ENCODE results near the gene LMBR1.

The LMBR1 gene

DNA sequence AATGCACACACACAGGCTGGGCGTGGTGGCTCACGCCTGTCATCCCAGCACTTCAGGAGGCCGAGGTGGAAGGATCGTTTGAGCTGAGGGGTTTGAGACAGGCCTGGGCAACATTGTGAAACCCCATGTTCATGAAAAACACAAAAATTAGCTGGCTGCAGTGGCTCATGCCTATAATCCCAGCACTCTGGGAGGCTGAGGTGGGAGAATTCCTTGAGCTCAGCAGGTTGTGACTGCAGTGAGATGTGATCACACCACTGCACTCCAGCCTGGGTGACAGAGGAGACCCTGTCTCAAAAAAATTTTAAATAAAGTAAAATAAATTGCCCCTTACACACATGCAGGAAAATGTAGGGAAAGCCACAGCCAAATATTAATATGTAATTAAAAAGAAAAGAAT lies 208.3 kb downstream of the LMBR1 start:
- TF ChIP-seq YY1 (IDR thresholded peaks at IDR 0.05; ENCODE audit: low read depth) (no peak), CEBPB (IDR thresholded peaks at IDR 0.05) (no peak), EP300 (IDR thresholded peaks at IDR 0.05; ENCODE audit: borderline replicate concordance) (no peak), TAF1 (IDR thresholded peaks at IDR 0.05; ENCODE audit: low read depth) (no peak), RAD21 (IDR thresholded peaks at IDR 0.05; ENCODE audit: low read depth) (no peak), ZBTB7A (IDR thresholded peaks at IDR 0.05; ENCODE audit: low read depth) (no peak), TCF12 (IDR thresholded peaks at IDR 0.05; ENCODE audit: low read depth) (no peak), FOXM1 (IDR thresholded peaks at IDR 0.05; ENCODE audit: borderline replicate concordance, low read depth) (no peak), NFIC (IDR thresholded peaks at IDR 0.05) (no peak), EGR1 (IDR thresholded peaks at IDR 0.05) (no peak)
- TF ChIP-seq, protein P1, sequence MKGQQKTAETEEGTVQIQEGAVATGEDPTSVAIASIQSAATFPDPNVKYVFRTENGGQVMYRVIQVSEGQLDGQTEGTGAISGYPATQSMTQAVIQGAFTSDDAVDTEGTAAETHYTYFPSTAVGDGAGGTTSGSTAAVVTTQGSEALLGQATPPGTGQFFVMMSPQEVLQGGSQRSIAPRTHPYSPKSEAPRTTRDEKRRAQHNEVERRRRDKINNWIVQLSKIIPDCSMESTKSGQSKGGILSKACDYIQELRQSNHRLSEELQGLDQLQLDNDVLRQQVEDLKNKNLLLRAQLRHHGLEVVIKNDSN (IDR thresholded peaks at IDR 0.05): no peak

- TF ChIP-seq EGR1 (IDR thresholded peaks at IDR 0.05) (no peak), CEBPB (IDR thresholded peaks at IDR 0.05) (no peak), NFIC (IDR thresholded peaks at IDR 0.05) (no peak), TAF1 (IDR thresholded peaks at IDR 0.05; ENCODE audit: low read depth) (no peak), FOXM1 (IDR thresholded peaks at IDR 0.05; ENCODE audit: borderline replicate concordance, low read depth) (no peak), MAX (IDR thresholded peaks at IDR 0.05) (no peak), TEAD4 (IDR thresholded peaks at IDR 0.05) (no peak), YY1 (IDR thresholded peaks at IDR 0.05; ENCODE audit: low read depth) (no peak), CREB1 (IDR thresholded peaks at IDR 0.05; ENCODE audit: low read depth) (no peak), EP300 (IDR thresholded peaks at IDR 0.05; ENCODE audit: borderline replicate concordance) (no peak), ZBTB7A (IDR thresholded peaks at IDR 0.05; ENCODE audit: low read depth) (no peak), TCF12 (IDR thresholded peaks at IDR 0.05; ENCODE audit: low read depth) (no peak), RAD21 (IDR thresholded peaks at IDR 0.05; ENCODE audit: low read depth) (no peak)
- TF ChIP-seq, protein P1 (IDR thresholded peaks at IDR 0.05): no peak
- TF ChIP-seq, protein P2, sequence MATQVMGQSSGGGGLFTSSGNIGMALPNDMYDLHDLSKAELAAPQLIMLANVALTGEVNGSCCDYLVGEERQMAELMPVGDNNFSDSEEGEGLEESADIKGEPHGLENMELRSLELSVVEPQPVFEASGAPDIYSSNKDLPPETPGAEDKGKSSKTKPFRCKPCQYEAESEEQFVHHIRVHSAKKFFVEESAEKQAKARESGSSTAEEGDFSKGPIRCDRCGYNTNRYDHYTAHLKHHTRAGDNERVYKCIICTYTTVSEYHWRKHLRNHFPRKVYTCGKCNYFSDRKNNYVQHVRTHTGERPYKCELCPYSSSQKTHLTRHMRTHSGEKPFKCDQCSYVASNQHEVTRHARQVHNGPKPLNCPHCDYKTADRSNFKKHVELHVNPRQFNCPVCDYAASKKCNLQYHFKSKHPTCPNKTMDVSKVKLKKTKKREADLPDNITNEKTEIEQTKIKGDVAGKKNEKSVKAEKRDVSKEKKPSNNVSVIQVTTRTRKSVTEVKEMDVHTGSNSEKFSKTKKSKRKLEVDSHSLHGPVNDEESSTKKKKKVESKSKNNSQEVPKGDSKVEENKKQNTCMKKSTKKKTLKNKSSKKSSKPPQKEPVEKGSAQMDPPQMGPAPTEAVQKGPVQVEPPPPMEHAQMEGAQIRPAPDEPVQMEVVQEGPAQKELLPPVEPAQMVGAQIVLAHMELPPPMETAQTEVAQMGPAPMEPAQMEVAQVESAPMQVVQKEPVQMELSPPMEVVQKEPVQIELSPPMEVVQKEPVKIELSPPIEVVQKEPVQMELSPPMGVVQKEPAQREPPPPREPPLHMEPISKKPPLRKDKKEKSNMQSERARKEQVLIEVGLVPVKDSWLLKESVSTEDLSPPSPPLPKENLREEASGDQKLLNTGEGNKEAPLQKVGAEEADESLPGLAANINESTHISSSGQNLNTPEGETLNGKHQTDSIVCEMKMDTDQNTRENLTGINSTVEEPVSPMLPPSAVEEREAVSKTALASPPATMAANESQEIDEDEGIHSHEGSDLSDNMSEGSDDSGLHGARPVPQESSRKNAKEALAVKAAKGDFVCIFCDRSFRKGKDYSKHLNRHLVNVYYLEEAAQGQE (IDR thresholded peaks at IDR 0.05; ENCODE audit: low read depth): no peak
These were observed 208.7 kb downstream of the LMBR1 start for GRCh38 chr7:156684251-156684650.

GRCh38 chr7:156682928-156683327 lies 210.1 kb downstream of the LMBR1 start:
- TF ChIP-seq, protein P1 (IDR thresholded peaks at IDR 0.05): no peak
- TF ChIP-seq, protein P2 (IDR thresholded peaks at IDR 0.05; ENCODE audit: low read depth): no peak
- TF ChIP-seq RAD21 (IDR thresholded peaks at IDR 0.05; ENCODE audit: low read depth) (no peak), EGR1 (IDR thresholded peaks at IDR 0.05) (no peak), CEBPB (IDR thresholded peaks at IDR 0.05) (no peak), EP300 (IDR thresholded peaks at IDR 0.05; ENCODE audit: borderline replicate concordance) (no peak), NFIC (IDR thresholded peaks at IDR 0.05) (no peak), YY1 (IDR thresholded peaks at IDR 0.05; ENCODE audit: low read depth) (no peak), MAX (IDR thresholded peaks at IDR 0.05) (no peak), CREB1 (IDR thresholded peaks at IDR 0.05; ENCODE audit: low read depth) (no peak), TEAD4 (IDR thresholded peaks at IDR 0.05) (no peak), TAF1 (IDR thresholded peaks at IDR 0.05; ENCODE audit: low read depth) (no peak), FOXM1 (IDR thresholded peaks at IDR 0.05; ENCODE audit: borderline replicate concordance, low read depth) (no peak), TCF12 (IDR thresholded peaks at IDR 0.05; ENCODE audit: low read depth) (no peak), ZBTB7A (IDR thresholded peaks at IDR 0.05; ENCODE audit: low read depth) (no peak)

DNA sequence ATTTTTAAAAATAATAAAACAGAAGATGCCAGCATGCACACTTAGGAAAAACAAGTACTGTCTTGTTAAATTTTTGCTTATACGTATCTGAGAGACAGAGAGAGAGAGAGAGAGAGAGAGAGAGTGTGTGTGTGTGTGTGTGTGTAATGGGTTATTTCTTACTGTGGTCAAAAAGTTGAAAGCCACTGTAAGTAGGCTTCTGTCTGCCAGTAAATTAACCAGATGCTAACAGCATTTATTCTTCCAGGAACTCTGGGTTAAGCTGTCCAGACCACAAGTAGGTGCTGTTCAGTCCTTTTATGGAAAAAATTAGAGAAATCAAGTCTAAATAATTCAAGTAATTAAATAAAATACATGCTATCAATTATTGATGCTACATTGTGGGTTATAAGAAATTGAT lies 212.7 kb downstream of the LMBR1 start:
- TF ChIP-seq EP300 (IDR thresholded peaks at IDR 0.05; ENCODE audit: borderline replicate concordance) (no peak), ZBTB7A (IDR thresholded peaks at IDR 0.05; ENCODE audit: low read depth) (no peak), EGR1 (IDR thresholded peaks at IDR 0.05) (no peak), MAX (IDR thresholded peaks at IDR 0.05) (no peak), CEBPB (IDR thresholded peaks at IDR 0.05) (no peak), TAF1 (IDR thresholded peaks at IDR 0.05; ENCODE audit: low read depth) (no peak), RAD21 (IDR thresholded peaks at IDR 0.05; ENCODE audit: low read depth) (no peak), FOXM1 (IDR thresholded peaks at IDR 0.05; ENCODE audit: borderline replicate concordance, low read depth) (no peak), YY1 (IDR thresholded peaks at IDR 0.05; ENCODE audit: low read depth) (no peak), TEAD4 (IDR thresholded peaks at IDR 0.05) (no peak), TCF12 (IDR thresholded peaks at IDR 0.05; ENCODE audit: low read depth) (no peak), CREB1 (IDR thresholded peaks at IDR 0.05; ENCODE audit: low read depth) (no peak), NFIC (IDR thresholded peaks at IDR 0.05) (no peak)
- TF ChIP-seq, protein P2 (IDR thresholded peaks at IDR 0.05; ENCODE audit: low read depth): no peak
- TF ChIP-seq, protein P1 (IDR thresholded peaks at IDR 0.05): no peak
